GM23338 (cell line): ENCODE results near the gene MRAS. TPM values are rescaled to one million over a fixed set of nuclear protein-coding genes. Genes with fewer than 3 reads are reported as not detected.

ENCODE experiments used
- ATAC-seq: fragments of 200-7000 bp; cut with Tn5 transposase; 3 replicates; pipeline ENCODE4 v1.9.1; 2020
- DNase-seq: peaks from one replicate; pipeline ENCODE4 v3.0.0-alpha.2; 2015; ENCODE audit warnings: low spot score
- H2AFZ ChIP-seq: fragments of 200-600 bp; sonication (generic); 2 replicates; pipeline ENCODE4 v1.8.0; 2016; ENCODE audit warnings: antibody characterized with exemption, mild to moderate bottlenecking, moderate library complexity
- H3F3A ChIP-seq: fragments of 200-600 bp; sonication (generic); replicated peaks from 2 replicates; pipeline ENCODE4 v1.8.0; 2017; ENCODE audit warnings: antibody characterized with exemption, mixed run types, low read depth
- H3K27ac ChIP-seq: fragments of 200-600 bp; sonication (generic); 2 replicates; pipeline ENCODE4 v1.6.1; 2016; ENCODE audit warnings: low read depth
- H3K27me3 ChIP-seq: fragments of 200-600 bp; sonication (generic); 2 replicates; pipeline ENCODE4 v1.8.0; 2016; ENCODE audit warnings: mild to moderate bottlenecking, mixed run types, moderate library complexity; ENCODE audit not compliant: insufficient read depth
- H3K36me3 ChIP-seq: fragments of 200-600 bp; sonication (generic); 2 replicates; pipeline ENCODE4 v1.8.0; 2016; ENCODE audit warnings: mild to moderate bottlenecking; ENCODE audit not compliant: insufficient read depth
- H3K4me1 ChIP-seq: fragments of 200-600 bp; sonication (generic); 2 replicates; pipeline ENCODE4 v1.8.0; 2016; ENCODE audit warnings: mild to moderate bottlenecking, moderate library complexity; ENCODE audit not compliant: insufficient read depth
- H3K4me2 ChIP-seq: fragments of 200-600 bp; sonication (generic); 2 replicates; pipeline ENCODE4 v1.7.1; 2017; ENCODE audit warnings: mixed run types
- H3K4me3 ChIP-seq: fragments of 200-600 bp; sonication (generic); 2 replicates; pipeline ENCODE4 v1.6.1; 2016; ENCODE audit warnings: mixed run types
- H3K79me2 ChIP-seq: fragments of 200-600 bp; sonication (generic); replicated peaks from 2 replicates; pipeline ENCODE4 v1.8.0; 2017; ENCODE audit warnings: mild to moderate bottlenecking; ENCODE audit not compliant: insufficient read depth
- H3K9me2 ChIP-seq: fragments of 200-600 bp; sonication (generic); 2 replicates; pipeline ENCODE4 v1.8.0; 2017; ENCODE audit not compliant: insufficient read depth
- H4K20me1 ChIP-seq: fragments of 200-600 bp; sonication (generic); replicated peaks from 2 replicates; pipeline ENCODE4 v1.8.0; 2017; ENCODE audit warnings: mild to moderate bottlenecking; ENCODE audit not compliant: insufficient read depth
- H3K27ac Mint-ChIP-seq: 2 replicates; pipeline ENCODE4 v1.8.0; 2020; ENCODE audit warnings: inconsistent platforms, mild to moderate bottlenecking, moderate library complexity, mixed read lengths
- H3K27me3 Mint-ChIP-seq: 3 replicates; pipeline ENCODE4 v1.8.0; 2022; ENCODE audit warnings: low read depth, mild to moderate bottlenecking, moderate library complexity, mixed read lengths, inconsistent platforms; ENCODE audit not compliant: insufficient read depth, poor library complexity
- H3K36me3 Mint-ChIP-seq: 3 replicates; pipeline ENCODE4 v1.8.0; 2021; ENCODE audit warnings: low read depth, mild to moderate bottlenecking, inconsistent platforms, moderate library complexity, mixed read lengths
- H3K4me1 Mint-ChIP-seq: 3 replicates; pipeline ENCODE4 v1.8.0; 2020; ENCODE audit warnings: mild to moderate bottlenecking, inconsistent platforms, mixed read lengths
- H3K4me3 Mint-ChIP-seq: 3 replicates; pipeline ENCODE4 v1.8.0; 2021; ENCODE audit warnings: moderate library complexity, mild to moderate bottlenecking, inconsistent platforms, mixed read lengths
- H3K9me3 Mint-ChIP-seq: 3 replicates; pipeline ENCODE4 v1.8.0; 2020; ENCODE audit warnings: moderate library complexity, mild to moderate bottlenecking, inconsistent platforms, mixed read lengths
- CREB1 ChIP-seq: fragments of 250-450 bp; sonication (Bioruptor Pico); IDR thresholded peaks from 2 replicates; pipeline ENCODE4 v1.5.0; 2020; ENCODE audit warnings: low read depth, mild to moderate bottlenecking, moderate library complexity
- CTCF ChIP-seq, 2 experiments: fragments of 200-600 bp in 1 of 2; sonication (generic) in 1 of 2; conservative IDR thresholded peaks; 2 replicates each; pipeline versions ENCODE4 v1.5.1 to v1.6.1; 2016 to 2017; ENCODE audit warnings: antibody characterized with exemption in 2 of 2, low read depth in 2 of 2, mild to moderate bottlenecking in 2 of 2, moderate library complexity in 1 of 2
- ETS1 ChIP-seq: IDR thresholded peaks from 2 replicates; pipeline ENCODE4 v1.6.1; 2016; ENCODE audit warnings: antibody characterized with exemption
- EZH2 ChIP-seq: fragments of 200-600 bp; sonication (generic); IDR thresholded peaks from one replicate; pipeline ENCODE4 v1.8.0; 2017; ENCODE audit warnings: antibody characterized with exemption, mild to moderate bottlenecking, low read depth; ENCODE audit not compliant: unreplicated experiment
- EZH2phosphoT487 ChIP-seq: fragments of 200-600 bp; sonication (generic); IDR thresholded peaks from one replicate; pipeline ENCODE4 v1.8.1; 2018; ENCODE audit warnings: antibody characterized with exemption; ENCODE audit not compliant: unreplicated experiment
- JUNB ChIP-seq: IDR thresholded peaks from one replicate; pipeline ENCODE4 v1.6.1; 2016; ENCODE audit warnings: antibody characterized with exemption; ENCODE audit not compliant: unreplicated experiment
- NANOG ChIP-seq: IDR thresholded peaks from 2 replicates; pipeline ENCODE4 v1.6.1; 2016; ENCODE audit warnings: antibody characterized with exemption, borderline replicate concordance
- POLR2AphosphoS5 ChIP-seq: IDR thresholded peaks from 2 replicates; pipeline ENCODE4 v1.6.1; 2016; ENCODE audit warnings: antibody characterized with exemption, low read depth
- REST ChIP-seq: IDR thresholded peaks from one replicate; pipeline ENCODE4 v1.6.1; 2018; ENCODE audit warnings: antibody characterized with exemption; ENCODE audit not compliant: unreplicated experiment
- STAT1 ChIP-seq: IDR thresholded peaks from one replicate; pipeline ENCODE4 v1.6.1; 2016; ENCODE audit warnings: antibody characterized with exemption; ENCODE audit not compliant: unreplicated experiment
- ZNF114 ChIP-seq: fragments of 250-450 bp; sonication (Bioruptor Pico); IDR thresholded peaks from 2 replicates; pipeline ENCODE4 v1.5.0; 2020; ENCODE audit warnings: mild to moderate bottlenecking, moderate library complexity
- ZNF331 ChIP-seq: fragments of 250-450 bp; sonication (Bioruptor Pico); IDR thresholded peaks from 2 replicates; pipeline ENCODE4 v1.5.0; 2020; ENCODE audit warnings: low read depth, mild to moderate bottlenecking, moderate library complexity
- ZNF462 ChIP-seq: fragments of 250-450 bp; sonication (Bioruptor Pico); IDR thresholded peaks from 2 replicates; pipeline ENCODE4 v1.5.0; 2020; ENCODE audit warnings: mild to moderate bottlenecking, moderate library complexity
- polyA plus RNA-seq: library from polyadenylated mRNA; unstranded; fragments of >200 nt; fragmentation: Nextera tagmentation; extraction: Ambion mirVana; gene quantifications from 2 replicates; pipeline ENCODE4 v1.2.1, GENCODE V29; 2016
- total RNA-seq: library from RNA; depleted of rRNA; stranded (reverse); fragments of >200 nt; shearing (Covaris generic); gene quantifications from 2 replicates; pipeline ENCODE4 v1.2.3, GENCODE V29; 2014

The MRAS gene
- total and polyA plus RNA-seq, 2 experiments from 2014 or later: 9.1 to 10.2 TPM

DNA sequence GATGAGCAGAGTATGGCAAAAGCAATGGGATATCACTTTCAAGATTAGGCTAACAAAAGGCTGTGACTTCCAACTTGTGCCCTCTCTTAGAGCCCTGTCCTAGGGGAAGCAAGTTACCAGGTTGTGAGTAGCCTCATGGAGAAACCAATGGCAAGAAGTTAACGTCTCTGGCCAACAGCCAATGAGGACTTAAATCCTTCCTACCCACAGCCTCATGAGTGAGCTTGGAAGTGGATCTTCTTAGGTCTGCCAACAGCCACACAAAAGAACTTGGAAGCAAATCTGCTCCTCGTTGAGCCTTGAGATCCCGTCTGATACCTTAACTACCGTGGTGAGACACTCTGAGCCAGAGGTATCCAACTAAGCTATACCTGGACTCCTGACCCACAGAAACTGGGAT, 24.4 kb upstream of the MRAS start:
- Histone ChIP-seq H3K27ac (no peak overlapping the region), H4K20me1 (no peaks in the 10 kb centered on the region), H3K4me2 (no peak overlapping the region), H3K27me3 (no peaks in the 10 kb centered on the region; the same call in 1 of the 2 replicates), H3F3A (no peaks in the 10 kb centered on the region; the same call in 1 of the 2 replicates), H3K79me2 (no peaks in the 10 kb centered on the region), H3K4me3 (no peak overlapping the region), H3K9me2 (no peaks in the 10 kb centered on the region), H3K4me1 (peaks cover 8% of the 10 kb centered on the region), H2AFZ (no peak overlapping the region), H3K36me3 (no peaks in the 10 kb centered on the region)
- TF ChIP-seq ETS1 (no peak), ZNF462 (CRISPR knock-in tag) (no peak), ZNF331 (CRISPR knock-in tag) (no peak), EZH2phosphoT487 (no peak), NANOG (no peak), EZH2 (no peak), ZNF114 (CRISPR knock-in tag) (no peak), JUNB (no peak), CREB1 (CRISPR knock-in tag) (no peak), STAT1 (no peak), POLR2AphosphoS5 (no peak), CTCF (conservative IDR thresholded peaks at IDR 0.05; ENCODE audit: low read depth in 2 of 2) (no peak), REST (no peak)
- Mint-ChIP-seq H3K27ac (no peak overlapping the region), H3K4me3 (no peak overlapping the region), H3K4me1 (peaks cover 19% of the 10 kb centered on the region), H3K36me3 (no peaks in the 10 kb centered on the region), H3K27me3 (peaks cover 10% of the 10 kb centered on the region), H3K9me3 (no peaks in the 10 kb centered on the region; the same call in 2 of the 3 replicates)
- DNase-seq (no peak), ATAC-seq (no peak)
